ENCODE results near the gene NOS1AP.
"Not testable (repeated sequence)": the region's sequence is repeated elsewhere in the genome, so short reads cannot be mapped to it uniquely, and the experiment has no call there.

The NOS1AP gene

DNA sequence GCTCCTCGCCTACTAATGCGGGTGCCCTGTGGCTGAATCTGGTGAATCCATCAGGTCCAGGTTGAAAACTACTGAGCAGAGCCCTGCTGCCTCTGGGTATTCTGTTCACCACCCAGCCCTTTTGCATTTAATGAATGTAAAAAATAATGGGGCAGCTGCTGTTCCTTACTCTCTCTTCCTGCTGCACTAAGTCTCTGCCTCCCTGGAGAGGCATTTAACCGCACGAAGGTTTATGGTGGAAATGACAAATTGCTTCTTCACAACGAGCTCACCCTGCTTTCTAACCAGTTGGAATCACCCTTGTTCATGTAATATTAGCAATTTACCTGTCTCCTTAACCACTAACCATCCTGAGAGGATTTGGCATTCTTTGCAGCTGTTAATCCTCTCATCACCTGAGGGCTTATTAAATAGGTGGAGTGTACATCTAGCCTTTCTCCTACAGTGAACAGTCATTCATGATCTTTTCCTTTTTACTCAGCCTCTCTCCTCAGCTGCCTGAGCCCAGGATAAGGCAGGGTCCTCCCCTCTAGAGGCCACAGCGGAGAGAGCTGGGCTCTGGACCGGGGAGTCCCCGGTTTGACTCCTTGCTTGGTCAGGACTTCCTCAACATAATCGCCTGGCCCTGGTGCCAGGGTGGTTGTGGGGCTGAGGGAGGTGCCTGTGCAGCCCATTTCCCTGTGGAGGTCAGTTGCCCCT is 97.6 kb downstream of the NOS1AP start:
- DNase-seq (ENCODE audit: insufficient read length, low spot score): no peak
- no peak for FAIRE-seq

GRCh38 chr1:162168261-162168660 is 98.8 kb downstream of the NOS1AP start:
- DNase-seq (ENCODE audit: insufficient read length, low spot score) (no peak), FAIRE-seq (no peak)
- TF ChIP-seq POLR2A (IDR thresholded peaks at IDR 0.05; ENCODE audit: low read depth, low read length): no peak

More for the DNA sequence above, 97.6 kb downstream of the NOS1AP start:
- no peak for TF ChIP-seq POLR2A (IDR thresholded peaks at IDR 0.05; ENCODE audit: low read depth, low read length)

GRCh38 chr1:162169031-162169790 is 99.7 kb downstream of the NOS1AP start:
- TF ChIP-seq POLR2A (IDR thresholded peaks at IDR 0.05; ENCODE audit: low read depth, low read length): no peak
- DNase-seq (ENCODE audit: insufficient read length, low spot score): no peak
- FAIRE-seq: no peak

- TF ChIP-seq POLR2A (IDR thresholded peaks at IDR 0.05; ENCODE audit: low read depth, low read length): no peak
- DNase-seq (ENCODE audit: insufficient read length, low spot score) (peak; percentile 16), FAIRE-seq (no peak)
Measured at GRCh38 chr1:162171111-162171510, 101.6 kb downstream of the NOS1AP start.

- DNase-seq (ENCODE audit: insufficient read length, low spot score) (no peak), FAIRE-seq (no peak)
- no peak for TF ChIP-seq POLR2A (IDR thresholded peaks at IDR 0.05; ENCODE audit: low read depth, low read length)
Measured at GRCh38 chr1:162172311-162173102, 103.0 kb downstream of the NOS1AP start.

GRCh38 chr1:162173607-162174006 is 104.1 kb downstream of the NOS1AP start:
- not testable (repeated sequence) for DNase-seq (ENCODE audit: insufficient read length, low spot score); FAIRE-seq

- DNase-seq (ENCODE audit: insufficient read length, low spot score); FAIRE-seq: not testable (repeated sequence)
Measured at GRCh38 chr1:162174027-162174426, 104.5 kb downstream of the NOS1AP start.

DNA sequence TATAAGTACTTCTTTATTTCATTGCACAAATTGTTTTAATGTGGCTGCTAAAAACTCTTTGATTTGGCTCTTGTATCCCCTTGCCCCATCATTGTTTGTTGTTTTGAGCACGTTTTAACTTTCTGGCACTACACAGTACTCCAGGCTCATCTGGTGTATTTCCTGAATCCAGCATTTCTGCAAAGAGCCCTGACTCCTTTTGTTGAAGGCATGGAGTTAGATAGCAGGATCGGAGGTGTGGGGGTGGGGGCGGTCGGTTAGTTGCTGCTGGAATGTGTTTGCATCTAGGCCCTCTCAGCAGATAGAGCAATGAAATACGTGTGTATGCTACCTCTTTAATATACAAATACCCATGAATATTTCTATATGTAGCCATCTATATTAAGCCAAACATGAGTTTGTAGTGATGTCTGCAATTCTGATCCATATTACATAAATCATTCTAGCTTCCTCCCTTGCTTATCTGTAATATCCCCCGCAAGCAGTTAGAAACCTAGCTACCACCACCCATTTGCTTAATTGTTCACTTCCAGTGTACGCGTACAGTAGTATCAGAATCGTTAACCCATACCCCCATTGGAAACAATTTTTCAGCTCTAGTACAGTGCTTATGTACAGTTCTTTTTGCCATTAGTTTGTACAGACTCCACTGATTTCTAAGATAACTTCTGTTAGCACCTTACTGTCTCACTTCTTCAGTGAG is 106.0 kb downstream of the NOS1AP start:
- FAIRE-seq: no peak
- TF ChIP-seq POLR2A (IDR thresholded peaks at IDR 0.05; ENCODE audit: low read depth, low read length): no peak
- DNase-seq (ENCODE audit: insufficient read length, low spot score): no peak

DNA sequence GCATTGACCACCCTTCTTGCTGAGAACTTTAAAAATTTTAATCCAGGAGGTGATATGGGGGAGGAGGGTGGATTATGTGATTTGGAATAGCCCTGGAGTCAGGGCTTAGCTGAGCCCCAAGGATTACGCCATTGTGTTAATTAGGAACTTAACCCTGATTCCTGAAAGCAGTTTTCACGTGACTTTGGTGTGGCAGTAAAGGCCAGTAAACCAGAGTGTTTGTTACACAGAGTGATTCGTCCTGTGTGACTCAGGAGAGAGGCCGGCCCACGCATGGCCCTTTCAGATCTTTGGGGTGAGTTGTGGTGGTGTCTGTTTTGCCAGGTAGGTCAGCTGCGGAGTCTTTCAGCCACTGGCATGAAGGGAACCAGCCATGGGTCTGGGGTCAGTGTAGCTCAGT is 107.6 kb downstream of the NOS1AP start:
- no peak for TF ChIP-seq POLR2A (IDR thresholded peaks at IDR 0.05; ENCODE audit: low read depth, low read length)
- FAIRE-seq (peak; percentile 77), DNase-seq (ENCODE audit: insufficient read length, low spot score) (peak; percentile 33)

- DNase-seq (ENCODE audit: insufficient read length, low spot score): no peak
- TF ChIP-seq POLR2A (IDR thresholded peaks at IDR 0.05; ENCODE audit: low read depth, low read length): no peak
- FAIRE-seq: no peak
Measured at GRCh38 chr1:162178432-162178831, 108.9 kb downstream of the NOS1AP start.

DNA sequence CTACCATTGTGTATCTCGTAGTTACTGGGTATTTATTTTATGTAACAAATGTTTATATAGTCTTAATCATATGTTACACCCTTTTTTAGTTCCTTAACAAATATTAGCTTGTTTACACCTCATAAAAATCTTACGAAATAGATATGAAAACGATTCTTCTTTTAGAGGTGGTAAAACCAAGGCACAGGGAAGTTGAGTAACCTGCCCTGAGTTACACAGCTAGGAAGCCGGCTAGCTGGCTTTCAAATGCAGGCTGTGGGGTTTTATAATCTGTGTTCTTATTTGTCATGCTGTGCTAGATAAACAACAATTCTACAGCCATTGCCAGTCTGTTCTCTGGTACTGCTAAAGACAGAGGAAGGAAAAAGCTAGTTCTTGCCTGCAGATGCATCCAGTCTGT is 109.6 kb downstream of the NOS1AP start:
- no peak for DNase-seq (ENCODE audit: insufficient read length, low spot score)
- FAIRE-seq: no peak
- no peak for TF ChIP-seq POLR2A (IDR thresholded peaks at IDR 0.05; ENCODE audit: low read depth, low read length)

DNA sequence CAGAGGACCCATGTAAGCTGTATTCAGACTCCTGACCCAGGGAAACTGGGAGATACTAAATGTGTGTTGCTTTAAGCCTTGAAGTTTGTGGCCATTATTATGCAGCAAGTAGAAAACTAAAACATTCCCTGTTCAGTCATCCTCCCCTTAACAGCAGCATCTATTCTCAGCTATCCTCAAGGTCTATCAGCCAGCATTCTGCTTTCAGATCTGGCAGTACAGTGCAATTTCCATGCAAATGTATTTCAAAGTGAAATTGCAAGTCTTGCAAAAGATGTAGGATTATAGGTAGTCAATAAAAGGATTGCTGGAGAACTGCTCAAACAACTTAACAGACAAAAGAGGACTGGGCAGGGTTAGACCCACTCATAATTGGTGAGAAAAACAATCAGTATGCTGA is 111.3 kb downstream of the NOS1AP start:
- DNase-seq (ENCODE audit: insufficient read length, low spot score): no peak
- no peak for FAIRE-seq
- TF ChIP-seq POLR2A (IDR thresholded peaks at IDR 0.05; ENCODE audit: low read depth, low read length): no peak

- FAIRE-seq: no peak
- DNase-seq (ENCODE audit: insufficient read length, low spot score): no peak
- no peak for TF ChIP-seq POLR2A (IDR thresholded peaks at IDR 0.05; ENCODE audit: low read depth, low read length)
Measured at GRCh38 chr1:162182090-162182489, 112.6 kb downstream of the NOS1AP start.

Measured in H54 (cell line).